GM12873 (cell line): ENCODE measurements around the gene SMCO1.

Experiments used
- TF ChIP-seq, protein P1 (sequence below): IDR thresholded peaks from 2 replicates; pipeline ENCODE4 v1.5.1; 2012; ENCODE audit warnings: low read depth, mild to moderate bottlenecking, moderate library complexity, low read length, control low read depth; ENCODE audit not compliant: insufficient read depth; ENCODE audit errors: missing control alignments

The SMCO1 gene

DNA sequence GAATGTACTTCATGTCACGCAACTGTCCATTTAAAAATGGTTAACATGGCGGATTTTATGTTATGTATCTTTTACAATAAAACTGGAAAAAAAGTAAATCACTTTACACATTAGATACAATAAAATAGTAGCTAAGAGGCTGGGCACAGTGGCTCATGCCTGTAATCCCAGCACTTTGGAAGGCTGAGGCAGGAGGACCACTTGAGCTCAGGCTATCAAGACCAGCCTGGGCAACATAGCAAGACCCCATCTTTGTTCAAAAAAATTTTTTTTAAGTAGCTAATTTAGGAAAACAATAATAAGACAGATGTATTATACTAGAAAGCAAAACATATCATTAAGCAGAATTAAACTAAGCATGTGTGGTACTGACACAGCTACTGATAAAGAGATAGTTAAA is 23.1 kb downstream of the SMCO1 start:
- TF ChIP-seq, protein P1, sequence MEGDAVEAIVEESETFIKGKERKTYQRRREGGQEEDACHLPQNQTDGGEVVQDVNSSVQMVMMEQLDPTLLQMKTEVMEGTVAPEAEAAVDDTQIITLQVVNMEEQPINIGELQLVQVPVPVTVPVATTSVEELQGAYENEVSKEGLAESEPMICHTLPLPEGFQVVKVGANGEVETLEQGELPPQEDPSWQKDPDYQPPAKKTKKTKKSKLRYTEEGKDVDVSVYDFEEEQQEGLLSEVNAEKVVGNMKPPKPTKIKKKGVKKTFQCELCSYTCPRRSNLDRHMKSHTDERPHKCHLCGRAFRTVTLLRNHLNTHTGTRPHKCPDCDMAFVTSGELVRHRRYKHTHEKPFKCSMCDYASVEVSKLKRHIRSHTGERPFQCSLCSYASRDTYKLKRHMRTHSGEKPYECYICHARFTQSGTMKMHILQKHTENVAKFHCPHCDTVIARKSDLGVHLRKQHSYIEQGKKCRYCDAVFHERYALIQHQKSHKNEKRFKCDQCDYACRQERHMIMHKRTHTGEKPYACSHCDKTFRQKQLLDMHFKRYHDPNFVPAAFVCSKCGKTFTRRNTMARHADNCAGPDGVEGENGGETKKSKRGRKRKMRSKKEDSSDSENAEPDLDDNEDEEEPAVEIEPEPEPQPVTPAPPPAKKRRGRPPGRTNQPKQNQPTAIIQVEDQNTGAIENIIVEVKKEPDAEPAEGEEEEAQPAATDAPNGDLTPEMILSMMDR: no peak

DNA sequence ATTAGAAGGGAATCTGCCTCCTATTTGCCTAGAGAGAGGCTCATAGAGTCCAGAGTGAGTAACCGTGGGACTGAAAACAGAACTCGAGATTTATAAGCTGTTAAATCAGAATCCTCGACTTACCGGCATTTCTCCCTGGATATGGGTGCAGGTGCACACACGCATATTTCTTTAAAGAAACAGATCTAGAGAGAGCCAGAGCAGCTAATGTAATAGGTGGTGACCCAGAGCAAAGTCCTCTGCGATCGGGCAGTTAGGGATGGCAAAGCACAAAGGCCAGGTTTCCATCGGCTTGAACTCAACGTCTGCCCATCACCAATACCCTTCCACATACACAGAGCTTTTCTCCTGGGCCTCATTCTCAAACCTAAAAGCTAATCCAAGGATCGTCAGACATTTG is 25.4 kb downstream of the SMCO1 start:
- TF ChIP-seq, protein P1: no peak

GRCh38 chr3:196486263-196486662 is 28.9 kb downstream of the SMCO1 start:
- TF ChIP-seq, protein P1: peak; percentile 47

- TF ChIP-seq, protein P1: no peak
These were observed 37.5 kb downstream of the SMCO1 start for GRCh38 chr3:196477678-196478077.

DNA sequence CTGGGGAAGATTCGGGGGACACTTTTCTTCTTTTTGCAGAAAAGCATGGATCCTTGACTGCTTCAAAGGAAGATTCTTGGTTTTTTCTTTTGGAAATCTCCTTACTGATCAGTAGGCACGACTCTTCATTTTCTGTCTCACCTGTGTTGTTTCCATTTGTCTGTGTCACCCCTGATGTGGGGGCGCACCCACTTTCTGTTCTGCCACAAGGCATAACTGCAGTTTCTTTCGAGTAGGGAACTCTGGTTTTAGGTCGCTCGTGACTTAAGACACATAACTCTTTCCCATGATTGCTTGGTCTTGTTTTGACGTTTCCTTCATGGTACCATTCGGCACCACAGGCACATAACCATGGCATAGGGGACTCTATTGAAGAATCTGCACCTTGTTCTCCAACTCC is 42.9 kb downstream of the SMCO1 start:
- TF ChIP-seq, protein P1: no peak

DNA sequence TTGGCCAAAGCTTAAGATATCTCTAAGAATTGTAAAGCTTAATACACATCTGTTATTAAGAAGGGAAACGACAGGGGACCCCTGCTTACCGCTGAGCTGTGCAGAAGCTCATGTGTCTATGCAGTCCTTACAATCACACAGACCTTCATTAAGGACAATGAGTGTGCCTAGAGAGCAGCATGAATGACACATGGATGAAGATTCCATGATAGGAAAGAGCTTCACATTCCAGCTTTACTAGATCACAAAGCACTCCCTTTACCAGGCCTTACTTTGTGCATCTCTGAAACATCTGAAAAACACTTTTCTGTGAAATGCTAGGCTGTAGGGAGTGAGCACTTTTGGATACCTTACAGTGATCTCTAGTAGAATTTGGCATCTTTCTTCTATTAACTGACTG is 43.6 kb downstream of the SMCO1 start:
- TF ChIP-seq, protein P1: no peak

GRCh38 chr3:196463804-196464203 is 51.3 kb downstream of the SMCO1 start:
- TF ChIP-seq, protein P1: no peak

DNA sequence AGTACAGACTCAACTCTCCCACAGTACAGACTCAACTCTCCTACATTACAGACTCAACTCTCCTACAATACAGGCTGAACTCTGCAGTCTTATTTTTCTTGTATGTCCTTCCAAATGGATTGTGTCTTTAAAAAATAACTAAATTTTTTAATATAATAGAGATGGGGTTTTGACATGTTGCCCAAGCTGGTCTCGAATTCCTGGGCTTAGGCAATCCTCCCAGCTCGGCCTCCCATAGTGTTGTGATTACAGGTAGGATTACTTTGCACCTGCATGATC is 51.7 kb downstream of the SMCO1 start:
- TF ChIP-seq, protein P1: no peak
